Sigmoid colon (tissue), 7 donors: Measurements from ENCODE around the gene LFNG. TPM values are rescaled to one million over a fixed set of nuclear protein-coding genes. Genes with fewer than 3 reads are reported as not detected.

Source experiments
- DNase-seq: peaks from one replicate; pipeline ENCODE4 v3.0.0-alpha.2; 2019
- H3K27ac ChIP-seq, 4 donors: fragments of 200-600 bp; sonication (generic); one replicate each; pipeline ENCODE4 v1.5.1; 2016 to 2019; ENCODE audit warnings: mild to moderate bottlenecking in 1 of 4
- H3K27me3 ChIP-seq, 3 donors: fragments of 200-600 bp; sonication (generic); one replicate each; pipeline ENCODE4 v1.5.1; 2019; ENCODE audit warnings: mild to moderate bottlenecking in 1 of 3
- H3K36me3 ChIP-seq, 4 donors: fragments of 200-600 bp; sonication (generic); one replicate each; pipeline ENCODE4 v1.5.1; 2016 to 2019
- H3K4me1 ChIP-seq, 4 donors: fragments of 200-600 bp; sonication (generic); one replicate each; pipeline ENCODE4 v1.5.1; 2017 to 2019
- H3K4me3 ChIP-seq, 4 donors: fragments of 200-600 bp; sonication (generic); one replicate each; pipeline ENCODE4 v1.5.1; 2017 to 2019; ENCODE audit warnings: mild to moderate bottlenecking in 2 of 4, moderate library complexity in 1 of 4
- H3K9me3 ChIP-seq, 4 donors: fragments of 200-600 bp in 3 of 4; sonication (generic) in 3 of 4; one replicate each; pipeline versions ENCODE4 v1.5.1 to v1.6.1; 2013 to 2019
- CTCF ChIP-seq, 4 experiments: fragments of 450-650 bp in 3 of 4; fragments of 200-600 bp in 1 of 4; IDR thresholded peaks; one replicate each; pipeline ENCODE4 v1.5.1; 2016 to 2019; ENCODE audit warnings: antibody characterized with exemption in 4 of 4, mild to moderate bottlenecking in 3 of 4, moderate library complexity in 2 of 4
- EP300 ChIP-seq, 4 donors: sonication (generic); formaldehyde crosslinking; IDR thresholded peaks; one replicate each; pipeline ENCODE4 v1.6.1; 2017; ENCODE audit warnings: antibody characterized with exemption in 4 of 4
- POLR2A ChIP-seq, 2 donors: fragments of 450-650 bp; IDR thresholded peaks; one replicate each; pipeline ENCODE4 v1.6.1; 2016; ENCODE audit warnings: antibody characterized with exemption in 2 of 2, mild to moderate bottlenecking in 2 of 2, moderate library complexity in 2 of 2
- POLR2AphosphoS5 ChIP-seq, 4 donors: sonication (generic); formaldehyde crosslinking; IDR thresholded peaks; one replicate each; pipeline ENCODE4 v1.6.1; 2017; ENCODE audit warnings: antibody characterized with exemption in 4 of 4
- WGBS, 2 donors: extraction: QIAGEN DNeasy Blood & Tissue Kit; methylation state at CpG; one replicate each; pipeline ENCODE4 v1.1.7; 2013; 5-methylcytosine and 5-hydroxymethylcytosine counted together
- intact Hi-C: fragments of 100-400 bp; cut with DNase I; formaldehyde crosslinking; loops from one replicate; pipeline ENCODE4 v1.15.1; 2023
- polyA plus RNA-seq, 3 donors: library from polyadenylated mRNA; stranded (reverse); fragments of 200-250 nt; gene quantifications; one replicate each; pipeline ENCODE4 v1.2.3, GENCODE V29; 2013
- total RNA-seq, 4 donors: library from RNA; depleted of rRNA; stranded (reverse); fragments of >200 nt; gene quantifications; one replicate each; pipeline ENCODE4 v1.1.0, GENCODE V29; 2016
- donor health status: healthy with polysubstance abuse.
- donor health status: Bipolar disorder and iron deficiency.
- donor health status: healthy.

Gene LFNG
- total RNA-seq = 1 to 10 TPM; 1.8 to 5.8 (median 5.3) TPM
- polyA plus RNA-seq = 10 to 100 TPM in 2 of 3 donors, 1 to 10 TPM in 1; 9.2 to 34.5 (median 14.4) TPM

GRCh38 chr7:2519119-2519930 is at the start of gene LFNG:
TSS of gene LFNG (plus strand) at chr7:2519774. CDS start at chr7:2519862, 88 bp downstream.
- Histone ChIP-seq H3K4me1 (peaks cover 0 to 55% (median 36%) of the 10 kb centered on the region in 4 donors), H3K36me3 (no peaks in the 10 kb centered on the region), H3K4me3 (peak within 1 kb of the TSS; percentile 23 to 57 (median 49)), H3K27me3 (peaks cover 38 to 50% (median 47%) of the 10 kb centered on the region in 3 donors), H3K27ac (peak within 1 kb of the TSS; percentile 2 to 57 (median 54)), H3K9me3 (no peaks in the 10 kb centered on the region)
- 0% methylated on average over 95 of the region's 95 CpGs for WGBS, 2 donors
- intact Hi-C loops = loop anchor here (2.0 kb wide), 1 partner anchor 35 kb away; the partner anchor contains the start of gene BRAT1
- no peak for TF ChIP-seq EP300 (IDR thresholded peaks at IDR 0.05)
- TF ChIP-seq CTCF (IDR thresholded peaks at IDR 0.05) = no peak
- TF ChIP-seq POLR2AphosphoS5 (IDR thresholded peaks at IDR 0.05) = peak; percentile 71 to 90 (median 84)
- TF ChIP-seq POLR2A (IDR thresholded peaks at IDR 0.05) = no peak
- DNase-seq = peak; percentile 90

GRCh38 chr7:2470204-2471021 is 49.2 kb upstream of the LFNG start:
- DNase-seq = no peak
- Histone ChIP-seq H3K36me3 (no peaks in the 10 kb centered on the region), H3K4me1 (peaks cover 0 to 12% (median 8%) of the 10 kb centered on the region in 4 donors), H3K9me3 (no peaks in the 10 kb centered on the region), H3K27ac (no peak overlapping the region), H3K4me3 (no peak overlapping the region), H3K27me3 (peaks cover 0 to 20% (median 7%) of the 10 kb centered on the region in 3 donors)
- 78 to 86% methylated on average over 19 of the region's 19 CpGs for WGBS, 2 donors
- TF ChIP-seq POLR2AphosphoS5 (IDR thresholded peaks at IDR 0.05) (no peak), EP300 (IDR thresholded peaks at IDR 0.05) (no peak), POLR2A (IDR thresholded peaks at IDR 0.05) (no peak), CTCF (IDR thresholded peaks at IDR 0.05) (no peak)
- intact Hi-C loops = no loop called here

GRCh38 chr7:2471022-2471329 is 48.6 kb upstream of the LFNG start:
- Histone ChIP-seq H3K27ac (peak overlapping the region in 1 of 4 donors; percentile 25), H3K36me3 (no peaks in the 10 kb centered on the region), H3K4me1 (peaks cover 0 to 12% (median 8%) of the 10 kb centered on the region in 4 donors), H3K9me3 (no peaks in the 10 kb centered on the region), H3K4me3 (no peak overlapping the region), H3K27me3 (peaks cover 0 to 26% (median 7%) of the 10 kb centered on the region in 3 donors)
- WGBS, 2 donors = 37 to 58% methylated on average over 5 of the region's 5 CpGs
- no peak for DNase-seq
- intact Hi-C loops = no loop called here
- TF ChIP-seq EP300 (IDR thresholded peaks at IDR 0.05) (no peak), CTCF (IDR thresholded peaks at IDR 0.05) (no peak), POLR2A (IDR thresholded peaks at IDR 0.05) (no peak), POLR2AphosphoS5 (IDR thresholded peaks at IDR 0.05) (no peak)

- Histone ChIP-seq H3K9me3 (no peaks in the 10 kb centered on the region), H3K36me3 (no peaks in the 10 kb centered on the region), H3K27ac (peak overlapping the region in 2 of 4 donors; percentile 25 to 40), H3K4me3 (no peak overlapping the region), H3K4me1 (peaks cover 0 to 12% (median 8%) of the 10 kb centered on the region in 4 donors), H3K27me3 (peaks cover 0 to 30% (median 7%) of the 10 kb centered on the region in 3 donors)
- TF ChIP-seq EP300 (IDR thresholded peaks at IDR 0.05) (no peak), POLR2AphosphoS5 (IDR thresholded peaks at IDR 0.05) (peak in 1 of 4 donors; percentile 12)
- peak; percentile 86 for DNase-seq
- 35 to 43% methylated on average over 17 of the region's 17 CpGs for WGBS, 2 donors
- intact Hi-C loops = no loop called here
These were observed 48.2 kb upstream of the LFNG start for GRCh38 chr7:2471396-2471795.

- Histone ChIP-seq H3K4me1 (peaks cover 0 to 17% (median 13%) of the 10 kb centered on the region in 4 donors), H3K27ac (no peak overlapping the region), H3K9me3 (no peaks in the 10 kb centered on the region), H3K4me3 (no peak overlapping the region), H3K27me3 (peaks cover 3 to 43% (median 7%) of the 10 kb centered on the region in 3 donors), H3K36me3 (no peaks in the 10 kb centered on the region)
- WGBS, 2 donors = 70 to 89% methylated on average over 6 of the region's 6 CpGs
- DNase-seq = no peak
- no peak for TF ChIP-seq CTCF (IDR thresholded peaks at IDR 0.05)
- TF ChIP-seq POLR2AphosphoS5 (IDR thresholded peaks at IDR 0.05) = no peak
- TF ChIP-seq EP300 (IDR thresholded peaks at IDR 0.05) = no peak
- TF ChIP-seq POLR2A (IDR thresholded peaks at IDR 0.05) = no peak
- intact Hi-C loops = no loop called here
These were observed 46.8 kb upstream of the LFNG start for GRCh38 chr7:2472739-2473138.
